CD14-positive monocyte (primary cell): ENCODE measurements around the gene TGM2. TPM values are rescaled to one million over a fixed set of nuclear protein-coding genes. Genes with fewer than 3 reads are reported as not detected.

ENCODE experiments used
- DNase-seq, 3 donors: peaks; one replicate each; pipeline ENCODE4 v3.0.0-alpha.2; 2011 to 2022
- H2AFZ ChIP-seq: 2 replicates; pipeline ENCODE4 v1.6.0; 2012; ENCODE audit warnings: mild to moderate bottlenecking, low read depth, low read length, inconsistent platforms; ENCODE audit not compliant: insufficient read depth, poor library complexity, severe bottlenecking
- H3K27ac ChIP-seq, 2 donors: 1 replicate in 1 of 2; 2 replicates in 1 of 2; pipeline ENCODE4 v1.5.1; 2012 to 2013; ENCODE audit warnings: low read length in 2 of 2, control low read depth in 1 of 2, inconsistent platforms in 1 of 2, low read depth in 1 of 2, mild to moderate bottlenecking in 1 of 2
- H3K27me3 ChIP-seq, 2 donors: one replicate each; pipeline versions ENCODE4 v1.6.0 to v1.6.1; 2011 to 2013; ENCODE audit warnings: low read length in 2 of 2; ENCODE audit not compliant: control insufficient read depth in 2 of 2, insufficient read depth in 2 of 2
- H3K36me3 ChIP-seq, 2 donors: replicated peaks in 1 of 2; 1 replicate in 1 of 2; 2 replicates in 1 of 2; pipeline versions ENCODE4 v1.5.1 to v1.6.1; 2012 to 2013; ENCODE audit warnings: low read length in 2 of 2, control low read depth in 1 of 2, inconsistent platforms in 1 of 2, mild to moderate bottlenecking in 1 of 2; ENCODE audit not compliant: insufficient read depth in 2 of 2, control insufficient read depth in 1 of 2
- H3K4me1 ChIP-seq, 2 donors: 1 replicate in 1 of 2; 2 replicates in 1 of 2; pipeline versions ENCODE4 v1.5.1 to v1.6.1; 2012 to 2013; ENCODE audit warnings: low read length in 2 of 2, control low read depth in 1 of 2, inconsistent platforms in 1 of 2, mild to moderate bottlenecking in 1 of 2, moderate library complexity in 1 of 2; ENCODE audit not compliant: insufficient read depth in 2 of 2, control insufficient read depth in 1 of 2
- H3K4me2 ChIP-seq: replicated peaks from 2 replicates; pipeline ENCODE3; 2012; ENCODE audit warnings: low read length, moderate library complexity, mild to moderate bottlenecking; ENCODE audit not compliant: poor library complexity, severe bottlenecking; ENCODE audit errors: extremely low read depth
- H3K4me3 ChIP-seq, 3 experiments: fragments of 200-600 bp in 1 of 3; sonication (generic) in 1 of 3; replicated peaks in 1 of 3; 1 replicate in 2 of 3; 2 replicates in 1 of 3; pipeline ENCODE4 v1.5.1; 2011 to 2013; ENCODE audit warnings: low read length in 3 of 3, mild to moderate bottlenecking in 3 of 3, control low read depth in 2 of 3, low read depth in 2 of 3, inconsistent platforms in 1 of 3, moderate library complexity in 1 of 3
- H3K79me2 ChIP-seq: 2 replicates; pipeline ENCODE4 v1.6.0; 2012; ENCODE audit warnings: mild to moderate bottlenecking, control low read depth, inconsistent platforms, low read length, moderate library complexity; ENCODE audit not compliant: insufficient read depth
- H3K9ac ChIP-seq: 2 replicates; pipeline ENCODE4 v1.6.0; 2017; ENCODE audit warnings: low read length, mild to moderate bottlenecking; ENCODE audit not compliant: insufficient read depth, poor library complexity, severe bottlenecking
- H3K9me3 ChIP-seq, 2 donors: replicated peaks in 1 of 2; 1 replicate in 1 of 2; 2 replicates in 1 of 2; pipeline versions ENCODE4 v1.5.1 to v1.6.1; 2012 to 2013; ENCODE audit warnings: low read length in 2 of 2, control low read depth in 1 of 2; ENCODE audit not compliant: control insufficient read depth in 1 of 2, insufficient read depth in 1 of 2
- H4K20me1 ChIP-seq: 2 replicates; pipeline ENCODE4 v1.6.0; 2012; ENCODE audit warnings: mild to moderate bottlenecking, low read length, control low read depth, moderate library complexity; ENCODE audit not compliant: insufficient read depth
- H3K27ac Mint-ChIP-seq, 7 donors: one replicate each; pipeline ENCODE4 v1.8.0; 2020; ENCODE audit warnings: mild to moderate bottlenecking in 7 of 7, mixed read lengths in 7 of 7, moderate library complexity in 6 of 7, inconsistent platforms in 2 of 7
- H3K27me3 Mint-ChIP-seq, 3 donors: one replicate each; pipeline ENCODE4 v1.8.0; 2021 to 2022; ENCODE audit warnings: low read depth in 3 of 3, mild to moderate bottlenecking in 3 of 3, mixed read lengths in 3 of 3, moderate library complexity in 3 of 3, inconsistent platforms in 1 of 3
- H3K36me3 Mint-ChIP-seq, 2 donors: one replicate each; pipeline ENCODE4 v1.8.0; 2020; ENCODE audit warnings: mixed read lengths in 2 of 2, inconsistent platforms in 1 of 2, mild to moderate bottlenecking in 1 of 2
- H3K4me1 Mint-ChIP-seq: one replicate; pipeline ENCODE4 v1.8.0; 2020; ENCODE audit warnings: mild to moderate bottlenecking, mixed read lengths
- H3K4me3 Mint-ChIP-seq, 2 donors: one replicate each; pipeline ENCODE4 v1.8.0; 2020; ENCODE audit warnings: mild to moderate bottlenecking in 2 of 2, mixed read lengths in 2 of 2, moderate library complexity in 1 of 2
- H3K9me3 Mint-ChIP-seq, 7 donors: one replicate each; pipeline ENCODE4 v1.8.0; 2020 to 2022; ENCODE audit warnings: mixed read lengths in 7 of 7, mild to moderate bottlenecking in 6 of 7, moderate library complexity in 6 of 7, inconsistent platforms in 2 of 7
- CTCF ChIP-seq: fragments of 200-600 bp; IDR thresholded peaks from one replicate; pipeline ENCODE4 v1.8.0; 2022; ENCODE audit warnings: antibody characterized with exemption, mild to moderate bottlenecking
- WGBS: methylation state at CpG from one replicate; pipeline ENCODE4 v1.1.5; 2013; ENCODE audit warnings: missing lambda C conversion rate; ENCODE audit not compliant: insufficient coverage; 5-methylcytosine and 5-hydroxymethylcytosine counted together
- intact Hi-C, 2 donors: fragments of 100-400 bp; cut with micrococcal nuclease; formaldehyde crosslinking; loops; one replicate each; pipeline versions ENCODE4 v1.15.0 to v1.15.1; 2023
- polyA plus RNA-seq, 3 donors: library from polyadenylated mRNA; depleted of rRNA in 1 of 3; unstranded in 2 of 3; stranded (reverse) in 1 of 3; fragments of 300-500 nt in 2 of 3; fragments of >200 nt in 1 of 3; fragmentation: Illumina TruSeq in 2 of 3; gene quantifications; 1 replicate in 2 of 3; 2 replicates in 1 of 3; pipeline ENCODE4 v1.2.3, GENCODE V29; 2012 to 2021

The TGM2 gene
- polyA plus RNA-seq, 3 donors, result 0.47 to 1.7 (median 1.6) TPM

- intact Hi-C loops, result no loop called here
- DNase-seq, result no peak
- H2AFZ ChIP-seq, result no peak overlapping the region
- no peaks in the 10 kb centered on the region for H3K79me2 ChIP-seq
- H3K4me3 ChIP-seq, result no peak overlapping the region
- peaks cover 4 to 8% (median 5%) of the 10 kb centered on the region in 3 donors for H3K27me3 Mint-ChIP-seq
- no peak overlapping the region for H3K9ac ChIP-seq
- WGBS, result 85% methylated on average over 10 of the region's 15 CpGs
- no peaks in the 10 kb centered on the region for H3K9me3 ChIP-seq
- H4K20me1 ChIP-seq, result no peaks in the 10 kb centered on the region
- H3K36me3 Mint-ChIP-seq, result peaks cover 3 to 4% of the 10 kb centered on the region in 2 donors
- no peaks in the 10 kb centered on the region for H3K36me3 ChIP-seq
- peaks cover 24 to 32% of the 10 kb centered on the region in 2 donors for H3K4me1 ChIP-seq
- H3K4me3 Mint-ChIP-seq, result peak overlapping the region in 1 of 2 donors; percentile 17
- no peak for TF ChIP-seq CTCF
- H3K4me2 ChIP-seq, result no peak overlapping the region
- H3K27me3 ChIP-seq, result no peaks in the 10 kb centered on the region
- H3K27ac Mint-ChIP-seq, result peak overlapping the region in 2 of 7 donors; percentile 22
- peaks cover 0 to 4% (median 0%) of the 10 kb centered on the region in 7 donors for H3K9me3 Mint-ChIP-seq
- H3K27ac ChIP-seq, result no peak overlapping the region
- H3K4me1 Mint-ChIP-seq, result peaks cover 32% of the 10 kb centered on the region
Measured at GRCh38 chr20:38162878-38163875, 1.9 kb downstream of the TGM2 start.

GRCh38 chr20:38162149-38162548 is 2.9 kb downstream of the TGM2 start:
- DNase-seq, result no peak
- H3K79me2 ChIP-seq, result no peaks in the 10 kb centered on the region
- peaks cover 0 to 5% of the 10 kb centered on the region in 2 donors for H3K36me3 Mint-ChIP-seq
- H3K27me3 ChIP-seq, result no peaks in the 10 kb centered on the region
- no peak overlapping the region for H3K27ac ChIP-seq
- H3K4me2 ChIP-seq, result no peak overlapping the region
- peaks cover 22% of the 10 kb centered on the region for H3K4me1 Mint-ChIP-seq
- H3K9me3 Mint-ChIP-seq, result no peaks in the 10 kb centered on the region
- peaks cover 14 to 22% of the 10 kb centered on the region in 2 donors for H3K4me1 ChIP-seq
- H3K4me3 ChIP-seq, result no peak overlapping the region
- no peak overlapping the region for H3K9ac ChIP-seq
- H4K20me1 ChIP-seq, result no peaks in the 10 kb centered on the region
- H2AFZ ChIP-seq, result no peak overlapping the region
- no CpG with 5 or more reads among the region's 2 CpGs for WGBS
- no peak for TF ChIP-seq CTCF
- intact Hi-C loops, result no loop called here
- no peaks in the 10 kb centered on the region for H3K9me3 ChIP-seq
- H3K4me3 Mint-ChIP-seq, result no peak overlapping the region
- H3K27ac Mint-ChIP-seq, result no peak overlapping the region
- no peaks in the 10 kb centered on the region for H3K36me3 ChIP-seq
- peaks cover 4 to 8% (median 5%) of the 10 kb centered on the region in 3 donors for H3K27me3 Mint-ChIP-seq
